Activated naive CD8-positive, alpha-beta T cell (primary cell): ENCODE measurements around the gene SEC61G.
A peak's percentile ranks its signal among the peaks of the same experiment; 100 is the strongest.

Source experiments
- H3K27ac Mint-ChIP-seq: one replicate; pipeline ENCODE4 v1.8.0; 2021; ENCODE audit warnings: mixed read lengths
- H3K27me3 Mint-ChIP-seq: one replicate; pipeline ENCODE4 v1.8.0; 2021; ENCODE audit warnings: mixed read lengths
- H3K36me3 Mint-ChIP-seq: one replicate; pipeline ENCODE4 v1.8.0; 2021; ENCODE audit warnings: mixed read lengths
- H3K4me1 Mint-ChIP-seq: one replicate; pipeline ENCODE4 v1.8.0; 2021; ENCODE audit warnings: low read depth, mixed read lengths
- H3K4me3 Mint-ChIP-seq: one replicate; pipeline ENCODE4 v1.8.0; 2021; ENCODE audit warnings: mild to moderate bottlenecking, mixed read lengths
- H3K9me3 Mint-ChIP-seq: one replicate; pipeline ENCODE4 v1.8.0; 2021; ENCODE audit warnings: low read depth, mixed read lengths

SEC61G gene

GRCh38 chr7:54758702-54759592 lies at the start of gene SEC61G:
TSS of gene SEC61G (minus strand) at chr7:54759211. CDS start at chr7:54757588, 1,623 bp downstream.
- H3K27ac Mint-ChIP-seq: peak within 1 kb of the TSS; percentile 97
- no peaks in the 10 kb centered on the region for H3K9me3 Mint-ChIP-seq
- peaks cover 29% of the 10 kb centered on the region for H3K4me1 Mint-ChIP-seq
- peak within 1 kb of the TSS; percentile 97 for H3K4me3 Mint-ChIP-seq
- peaks cover 1% of the 10 kb centered on the region for H3K36me3 Mint-ChIP-seq
- H3K27me3 Mint-ChIP-seq: no peaks in the 10 kb centered on the region

- H3K36me3 Mint-ChIP-seq: no peaks in the 10 kb centered on the region
- H3K27ac Mint-ChIP-seq: no peak overlapping the region
- H3K27me3 Mint-ChIP-seq: peaks cover 9% of the 10 kb centered on the region
- H3K9me3 Mint-ChIP-seq: no peaks in the 10 kb centered on the region
- no peak overlapping the region for H3K4me3 Mint-ChIP-seq
- H3K4me1 Mint-ChIP-seq: no peaks in the 10 kb centered on the region
Observed at GRCh38 chr7:54802841-54803240, 43.8 kb upstream of the SEC61G start.

- no peak overlapping the region for H3K27ac Mint-ChIP-seq
- H3K27me3 Mint-ChIP-seq: peaks cover 9% of the 10 kb centered on the region
- H3K9me3 Mint-ChIP-seq: no peaks in the 10 kb centered on the region
- no peaks in the 10 kb centered on the region for H3K36me3 Mint-ChIP-seq
- no peaks in the 10 kb centered on the region for H3K4me1 Mint-ChIP-seq
- H3K4me3 Mint-ChIP-seq: no peak overlapping the region
Observed at GRCh38 chr7:54802114-54802513, 43.1 kb upstream of the SEC61G start.

- H3K4me3 Mint-ChIP-seq: no peak overlapping the region
- no peaks in the 10 kb centered on the region for H3K9me3 Mint-ChIP-seq
- no peaks in the 10 kb centered on the region for H3K4me1 Mint-ChIP-seq
- no peak overlapping the region for H3K27ac Mint-ChIP-seq
- H3K36me3 Mint-ChIP-seq: no peaks in the 10 kb centered on the region
- peaks cover 8% of the 10 kb centered on the region for H3K27me3 Mint-ChIP-seq
Observed at GRCh38 chr7:54799792-54800191, 40.8 kb upstream of the SEC61G start.

GRCh38 chr7:54798530-54798929 lies 39.5 kb upstream of the SEC61G start:
- Mint-ChIP-seq H3K36me3 (no peaks in the 10 kb centered on the region), H3K9me3 (no peaks in the 10 kb centered on the region)

GRCh38 chr7:54796853-54797252 lies 37.8 kb upstream of the SEC61G start:
- no peaks in the 10 kb centered on the region for H3K4me1 Mint-ChIP-seq
- H3K9me3 Mint-ChIP-seq: no peaks in the 10 kb centered on the region
- H3K4me3 Mint-ChIP-seq: no peak overlapping the region
- peaks cover 3% of the 10 kb centered on the region for H3K27me3 Mint-ChIP-seq
- H3K36me3 Mint-ChIP-seq: no peaks in the 10 kb centered on the region
- no peak overlapping the region for H3K27ac Mint-ChIP-seq

More at GRCh38 chr7:54798530-54798929, 39.5 kb upstream of the SEC61G start:
- peaks cover 6% of the 10 kb centered on the region for H3K27me3 Mint-ChIP-seq
- no peak overlapping the region for H3K4me3 Mint-ChIP-seq
- H3K27ac Mint-ChIP-seq: no peak overlapping the region
- H3K4me1 Mint-ChIP-seq: no peaks in the 10 kb centered on the region

GRCh38 chr7:54796150-54796549 lies 37.1 kb upstream of the SEC61G start:
- Mint-ChIP-seq H3K27ac (no peak overlapping the region), H3K27me3 (peaks cover 8% of the 10 kb centered on the region), H3K4me3 (no peak overlapping the region), H3K36me3 (no peaks in the 10 kb centered on the region), H3K9me3 (no peaks in the 10 kb centered on the region), H3K4me1 (no peaks in the 10 kb centered on the region)

- no peak overlapping the region for H3K4me3 Mint-ChIP-seq
- no peaks in the 10 kb centered on the region for H3K36me3 Mint-ChIP-seq
- no peak overlapping the region for H3K27ac Mint-ChIP-seq
- H3K9me3 Mint-ChIP-seq: no peaks in the 10 kb centered on the region
- H3K27me3 Mint-ChIP-seq: peaks cover 22% of the 10 kb centered on the region
- peaks cover 6% of the 10 kb centered on the region for H3K4me1 Mint-ChIP-seq
Observed at GRCh38 chr7:54792383-54792782, 33.4 kb upstream of the SEC61G start.

GRCh38 chr7:54788664-54789063 lies 29.7 kb upstream of the SEC61G start:
- Mint-ChIP-seq H3K36me3 (no peaks in the 10 kb centered on the region), H3K4me3 (no peak overlapping the region), H3K27ac (no peak overlapping the region), H3K9me3 (no peaks in the 10 kb centered on the region), H3K27me3 (peaks cover 25% of the 10 kb centered on the region), H3K4me1 (peaks cover 6% of the 10 kb centered on the region)

GRCh38 chr7:54785261-54785660 lies 26.2 kb upstream of the SEC61G start:
- Mint-ChIP-seq H3K4me3 (no peak overlapping the region), H3K27ac (no peak overlapping the region), H3K36me3 (no peaks in the 10 kb centered on the region), H3K4me1 (peaks cover 6% of the 10 kb centered on the region), H3K27me3 (peaks cover 22% of the 10 kb centered on the region), H3K9me3 (no peaks in the 10 kb centered on the region)

GRCh38 chr7:54783952-54784351 lies 24.9 kb upstream of the SEC61G start:
- peaks cover 6% of the 10 kb centered on the region for H3K4me1 Mint-ChIP-seq
- H3K9me3 Mint-ChIP-seq: no peaks in the 10 kb centered on the region
- peaks cover 14% of the 10 kb centered on the region for H3K27me3 Mint-ChIP-seq
- no peak overlapping the region for H3K27ac Mint-ChIP-seq
- H3K36me3 Mint-ChIP-seq: no peaks in the 10 kb centered on the region
- H3K4me3 Mint-ChIP-seq: no peak overlapping the region

- Mint-ChIP-seq H3K36me3 (no peaks in the 10 kb centered on the region), H3K9me3 (no peaks in the 10 kb centered on the region), H3K27ac (no peak overlapping the region), H3K27me3 (peaks cover 9% of the 10 kb centered on the region), H3K4me1 (no peaks in the 10 kb centered on the region), H3K4me3 (no peak overlapping the region)
Observed at GRCh38 chr7:54782829-54783228, 23.8 kb upstream of the SEC61G start.

GRCh38 chr7:54782314-54782713 lies 23.3 kb upstream of the SEC61G start:
- peaks cover 8% of the 10 kb centered on the region for H3K27me3 Mint-ChIP-seq
- H3K36me3 Mint-ChIP-seq: no peaks in the 10 kb centered on the region
- no peak overlapping the region for H3K27ac Mint-ChIP-seq
- H3K9me3 Mint-ChIP-seq: peaks cover under 1% of the 10 kb centered on the region
- H3K4me3 Mint-ChIP-seq: no peak overlapping the region
- H3K4me1 Mint-ChIP-seq: no peaks in the 10 kb centered on the region

- peaks cover 6% of the 10 kb centered on the region for H3K27me3 Mint-ChIP-seq
- peaks cover 11% of the 10 kb centered on the region for H3K9me3 Mint-ChIP-seq
- H3K27ac Mint-ChIP-seq: no peak overlapping the region
- H3K36me3 Mint-ChIP-seq: peaks cover 4% of the 10 kb centered on the region
- no peak overlapping the region for H3K4me3 Mint-ChIP-seq
- no peaks in the 10 kb centered on the region for H3K4me1 Mint-ChIP-seq
Observed at GRCh38 chr7:54781134-54781920, 22.3 kb upstream of the SEC61G start.

- Mint-ChIP-seq H3K36me3 (peaks cover 4% of the 10 kb centered on the region), H3K4me1 (no peaks in the 10 kb centered on the region), H3K9me3 (peaks cover 14% of the 10 kb centered on the region), H3K27ac (no peak overlapping the region), H3K27me3 (peaks cover 6% of the 10 kb centered on the region), H3K4me3 (no peak overlapping the region)
Observed at GRCh38 chr7:54780490-54780889, 21.5 kb upstream of the SEC61G start.
